H1 (cell line): ENCODE measurements around the gene TEX101.

Experiments used
- RBBP5 ChIP-seq: IDR thresholded peaks from 2 replicates; pipeline ENCODE4 v1.7.1; 2012; ENCODE audit warnings: low read depth, mild to moderate bottlenecking, inconsistent platforms, low read length, moderate library complexity, borderline replicate concordance
- SIRT6 ChIP-seq: IDR thresholded peaks from one replicate; pipeline ENCODE4 v1.7.1; 2012; ENCODE audit warnings: low read length, inconsistent platforms
- SP1 ChIP-seq: IDR thresholded peaks from 2 replicates; pipeline ENCODE4 v1.6.1; 2011; ENCODE audit warnings: low read depth, low read length

- TF ChIP-seq SIRT6 (no peak), RBBP5 (no peak), SP1 (no peak)
These were observed 15.5 kb downstream of the TEX101 start for GRCh38 chr19:43430142-43430710.
